LNCAP (cell line): ENCODE measurements around the gene KRT36.

Source experiments
- CTCF ChIP-seq: fragments of 450-650 bp; IDR thresholded peaks from 2 replicates; pipeline ENCODE4 v1.5.1; 2017; ENCODE audit warnings: mild to moderate bottlenecking

KRT36 gene

GRCh38 chr17:41476866-41477815, 12.6 kb downstream of the KRT36 start:
- no peak for TF ChIP-seq CTCF

- no peak for TF ChIP-seq CTCF
These were observed 14.3 kb downstream of the KRT36 start for GRCh38 chr17:41475421-41475820.

GRCh38 chr17:41474863-41475262, 14.8 kb downstream of the KRT36 start:
- no peak for TF ChIP-seq CTCF

GRCh38 chr17:41468346-41468745, 21.4 kb downstream of the KRT36 start:
- no peak for TF ChIP-seq CTCF

GRCh38 chr17:41467561-41467960, 22.1 kb downstream of the KRT36 start:
- no peak for TF ChIP-seq CTCF

GRCh38 chr17:41466988-41467387, 22.7 kb downstream of the KRT36 start, which contains the start of gene KRT32:
KRT32 (minus strand) TSS chr17:41467386; CDS start chr17:41467325, 61 bp downstream.
- no peak for TF ChIP-seq CTCF

GRCh38 chr17:41464682-41465081, 25.0 kb downstream of the KRT36 start:
- TF ChIP-seq CTCF: no peak
